Measurements from ENCODE around the gene PLPP1.

Gene PLPP1

GRCh38 chr5:55445791-55446190 is 89.0 kb downstream of the PLPP1 start:
- no peak overlapping the region for H3K27ac ChIP-seq (ENCODE audit: low read depth, low read length)
- H3K79me2 ChIP-seq (ENCODE audit: control insufficient read depth, low read length): no peaks in the 10 kb centered on the region
- no peak overlapping the region for H3K4me2 ChIP-seq (ENCODE audit: low read length)
- H4K20me1 ChIP-seq (ENCODE audit: control insufficient read depth, insufficient read depth, low read depth, low read length): no peaks in the 10 kb centered on the region
- no peak for TF ChIP-seq EZH2phosphoT487 (IDR thresholded peaks at IDR 0.05; ENCODE audit: borderline replicate concordance, low read length)
- TF ChIP-seq CTCF (IDR thresholded peaks at IDR 0.05; ENCODE audit: low read depth, low read length, poor library complexity, severe bottlenecking): no peak
- H3K36me3 ChIP-seq (ENCODE audit: control insufficient read depth, low read length): no peaks in the 10 kb centered on the region
- H3K9me3 ChIP-seq (ENCODE audit: control insufficient read depth, insufficient read depth, low read length): no peaks in the 10 kb centered on the region
- H3K4me3 ChIP-seq (ENCODE audit: low read length): no peak overlapping the region
- H3K9me2 ChIP-seq (replicated peaks; ENCODE audit: control insufficient read depth, low read length): no peaks in the 10 kb centered on the region
- no peaks in the 10 kb centered on the region for H3K27me3 ChIP-seq (ENCODE audit: control insufficient read depth, low read length)
- peaks cover 6% of the 10 kb centered on the region for H3K4me1 ChIP-seq (ENCODE audit: control insufficient read depth, low read length)
- H3F3A ChIP-seq (ENCODE audit: control insufficient read depth, insufficient read depth): no peaks in the 10 kb centered on the region

- Histone ChIP-seq H3K4me2 (ENCODE audit: low read length) (no peak overlapping the region), H3K36me3 (ENCODE audit: control insufficient read depth, low read length) (no peaks in the 10 kb centered on the region), H3K9me3 (ENCODE audit: control insufficient read depth, insufficient read depth, low read length) (no peaks in the 10 kb centered on the region), H3K79me2 (ENCODE audit: control insufficient read depth, low read length) (no peaks in the 10 kb centered on the region), H3K4me1 (ENCODE audit: control insufficient read depth, low read length) (peaks cover 17% of the 10 kb centered on the region), H3F3A (ENCODE audit: control insufficient read depth, insufficient read depth) (no peaks in the 10 kb centered on the region), H3K27me3 (ENCODE audit: control insufficient read depth, low read length) (no peaks in the 10 kb centered on the region), H3K27ac (ENCODE audit: low read depth, low read length) (no peak overlapping the region), H3K9me2 (replicated peaks; ENCODE audit: control insufficient read depth, low read length) (no peaks in the 10 kb centered on the region), H4K20me1 (ENCODE audit: control insufficient read depth, insufficient read depth, low read depth, low read length) (no peaks in the 10 kb centered on the region), H3K4me3 (ENCODE audit: low read length) (no peak overlapping the region)
- TF ChIP-seq CTCF (IDR thresholded peaks at IDR 0.05; ENCODE audit: low read depth, low read length, poor library complexity, severe bottlenecking): no peak
- no peak for TF ChIP-seq EZH2phosphoT487 (IDR thresholded peaks at IDR 0.05; ENCODE audit: borderline replicate concordance, low read length)
Measured at GRCh38 chr5:55441954-55442353, 92.8 kb downstream of the PLPP1 start.

- H3K36me3 ChIP-seq (ENCODE audit: control insufficient read depth, low read length): no peaks in the 10 kb centered on the region
- H3K27ac ChIP-seq (ENCODE audit: low read depth, low read length): no peak overlapping the region
- no peaks in the 10 kb centered on the region for H3K79me2 ChIP-seq (ENCODE audit: control insufficient read depth, low read length)
- H3K9me2 ChIP-seq (replicated peaks; ENCODE audit: control insufficient read depth, low read length): no peaks in the 10 kb centered on the region
- H3F3A ChIP-seq (ENCODE audit: control insufficient read depth, insufficient read depth): no peaks in the 10 kb centered on the region
- H3K4me2 ChIP-seq (ENCODE audit: low read length): no peak overlapping the region
- no peaks in the 10 kb centered on the region for H4K20me1 ChIP-seq (ENCODE audit: control insufficient read depth, insufficient read depth, low read depth, low read length)
- no peak for TF ChIP-seq EZH2phosphoT487 (IDR thresholded peaks at IDR 0.05; ENCODE audit: borderline replicate concordance, low read length)
- TF ChIP-seq CTCF (IDR thresholded peaks at IDR 0.05; ENCODE audit: low read depth, low read length, poor library complexity, severe bottlenecking): no peak
- H3K9me3 ChIP-seq (ENCODE audit: control insufficient read depth, insufficient read depth, low read length): no peaks in the 10 kb centered on the region
- no peak overlapping the region for H3K4me3 ChIP-seq (ENCODE audit: low read length)
- H3K27me3 ChIP-seq (ENCODE audit: control insufficient read depth, low read length): no peaks in the 10 kb centered on the region
- H3K4me1 ChIP-seq (ENCODE audit: control insufficient read depth, low read length): peaks cover 17% of the 10 kb centered on the region
Measured at GRCh38 chr5:55441107-55441771, 93.5 kb downstream of the PLPP1 start.
